COLO829 (cell line): Measurements from ENCODE around the gene GRAMD2A.

ENCODE experiments used
- DNase-seq: peaks from one replicate; pipeline ENCODE4 v3.0.0; 2012; ENCODE audit warnings: low spot score

The GRAMD2A gene

GRCh38 chr15:72197460-72198355 is at the start of gene GRAMD2A:
GRAMD2A (minus strand) TSS chr15:72197787.
- no peak for DNase-seq

- DNase-seq = no peak
Measured at GRCh38 chr15:72242775-72243370, 45.3 kb upstream of the GRAMD2A start.

GRCh38 chr15:72239652-72240051 is 42.1 kb upstream of the GRAMD2A start:
- DNase-seq = no peak

GRCh38 chr15:72238586-72238985 is 41.0 kb upstream of the GRAMD2A start:
- no peak for DNase-seq

- DNase-seq = no peak
Measured at GRCh38 chr15:72237853-72238224, 40.3 kb upstream of the GRAMD2A start.

- peak; percentile 86 for DNase-seq
Measured at GRCh38 chr15:72237029-72237852, 39.7 kb upstream of the GRAMD2A start.

- no peak for DNase-seq
Measured at GRCh38 chr15:72236381-72237003, 38.9 kb upstream of the GRAMD2A start.

- DNase-seq = no peak
Measured at GRCh38 chr15:72235298-72235697, 37.7 kb upstream of the GRAMD2A start.

GRCh38 chr15:72233769-72234168 is 36.2 kb upstream of the GRAMD2A start:
- DNase-seq = no peak

- peak; percentile 69 for DNase-seq
Measured at GRCh38 chr15:72231833-72232478, 34.4 kb upstream of the GRAMD2A start.

- DNase-seq = peak; percentile 74
Measured at GRCh38 chr15:72231066-72231832, 33.7 kb upstream of the GRAMD2A start, which contains the start of gene PKM. PKM (minus strand) TSS chr15:72231190; CDS start chr15:72219097, 12,093 bp downstream.

- no peak for DNase-seq
Measured at GRCh38 chr15:72230197-72231065, 32.8 kb upstream of the GRAMD2A start.

GRCh38 chr15:72229947-72230196 is 32.3 kb upstream of the GRAMD2A start:
- no peak for DNase-seq

GRCh38 chr15:72229076-72229946 is 31.7 kb upstream of the GRAMD2A start:
- DNase-seq = no peak

- DNase-seq = no peak
Measured at GRCh38 chr15:72227720-72228119, 30.1 kb upstream of the GRAMD2A start.

GRCh38 chr15:72227192-72227586 is 29.6 kb upstream of the GRAMD2A start:
- DNase-seq = no peak

GRCh38 chr15:72223278-72223677 is 25.7 kb upstream of the GRAMD2A start:
- no peak for DNase-seq

GRCh38 chr15:72222393-72222792 is 24.8 kb upstream of the GRAMD2A start:
- DNase-seq = no peak

- DNase-seq = no peak
Measured at GRCh38 chr15:72220687-72221086, 23.1 kb upstream of the GRAMD2A start.
